HG03025 (cell line): ENCODE measurements around the gene HOXB5.

ENCODE experiments used
- ATAC-seq: cut with Tn5 transposase; IDR thresholded peaks from one replicate; pipeline ENCODE4 v1.9.1; 2021; ENCODE audit warnings: mild to moderate bottlenecking, moderate library complexity; ENCODE audit not compliant: unreplicated experiment, low FRiP score

The HOXB5 gene

GRCh38 chr17:48630009-48630924 is 36.7 kb upstream of the HOXB5 start:
- ATAC-seq, result no peak

DNA sequence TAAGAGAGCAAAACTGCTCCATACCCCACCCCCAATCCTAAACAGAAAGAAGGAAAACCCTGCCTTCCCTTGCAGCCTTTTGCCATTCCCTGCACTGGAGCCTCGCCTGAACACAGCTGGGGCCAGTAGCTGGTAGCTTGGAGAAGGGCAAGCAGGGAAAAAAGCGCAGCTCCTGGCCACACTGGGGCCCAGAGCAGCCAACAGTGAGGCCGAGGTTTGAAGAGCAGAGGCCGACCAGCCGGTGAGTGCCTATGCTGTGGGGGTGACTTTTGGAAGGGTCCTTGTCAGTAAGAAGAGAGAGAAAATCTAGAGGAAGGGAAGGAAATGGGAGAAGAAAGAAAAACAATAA is 35.8 kb upstream of the HOXB5 start:
- no peak for ATAC-seq

GRCh38 chr17:48628649-48629410 is 35.3 kb upstream of the HOXB5 start:
- no peak for ATAC-seq

DNA sequence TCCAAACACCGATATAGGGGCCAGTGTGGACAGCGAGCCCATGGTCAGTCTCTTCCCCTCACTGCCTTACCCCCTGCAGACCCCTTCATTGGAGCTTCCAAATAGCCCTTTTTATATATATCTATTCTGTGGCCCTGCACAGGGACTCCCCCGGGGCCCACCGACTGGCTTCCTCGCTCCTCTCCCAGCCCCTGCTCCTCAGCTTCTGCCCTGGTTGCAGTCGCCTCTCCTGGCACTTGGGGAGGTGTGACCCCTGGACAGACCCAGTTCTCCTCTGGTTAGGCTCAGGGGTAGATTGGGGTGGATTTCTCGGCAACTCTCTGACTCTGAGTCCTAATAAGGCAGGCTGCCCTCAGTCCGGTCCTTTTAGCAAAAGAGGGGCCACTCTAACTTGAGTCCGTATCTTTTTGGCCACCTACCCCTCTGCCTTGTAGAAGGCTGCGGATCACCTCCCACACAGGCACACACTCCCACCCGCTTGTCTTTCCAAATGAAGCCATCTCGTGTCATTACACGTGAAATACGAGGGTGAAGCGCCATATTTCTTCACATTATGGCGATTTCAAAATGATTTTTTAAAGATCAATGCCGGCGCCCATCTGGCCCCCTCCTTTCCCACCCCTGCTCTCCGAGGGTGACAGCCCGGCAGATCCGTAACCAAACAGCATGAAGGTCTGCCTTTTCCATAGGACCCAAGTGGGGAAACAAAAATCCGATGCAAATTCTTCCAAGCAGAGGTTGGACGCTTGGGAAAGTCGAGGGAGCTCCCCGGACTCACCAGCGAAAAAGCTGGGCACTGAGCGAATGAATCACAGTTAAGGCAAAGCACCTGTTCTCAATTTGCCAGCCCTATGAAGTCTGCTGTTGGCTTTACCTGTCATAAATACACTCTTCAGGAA is 34.3 kb upstream of the HOXB5 start:
- ATAC-seq, result no peak

GRCh38 chr17:48627118-48627597 is 33.6 kb upstream of the HOXB5 start:
- ATAC-seq, result no peak

DNA sequence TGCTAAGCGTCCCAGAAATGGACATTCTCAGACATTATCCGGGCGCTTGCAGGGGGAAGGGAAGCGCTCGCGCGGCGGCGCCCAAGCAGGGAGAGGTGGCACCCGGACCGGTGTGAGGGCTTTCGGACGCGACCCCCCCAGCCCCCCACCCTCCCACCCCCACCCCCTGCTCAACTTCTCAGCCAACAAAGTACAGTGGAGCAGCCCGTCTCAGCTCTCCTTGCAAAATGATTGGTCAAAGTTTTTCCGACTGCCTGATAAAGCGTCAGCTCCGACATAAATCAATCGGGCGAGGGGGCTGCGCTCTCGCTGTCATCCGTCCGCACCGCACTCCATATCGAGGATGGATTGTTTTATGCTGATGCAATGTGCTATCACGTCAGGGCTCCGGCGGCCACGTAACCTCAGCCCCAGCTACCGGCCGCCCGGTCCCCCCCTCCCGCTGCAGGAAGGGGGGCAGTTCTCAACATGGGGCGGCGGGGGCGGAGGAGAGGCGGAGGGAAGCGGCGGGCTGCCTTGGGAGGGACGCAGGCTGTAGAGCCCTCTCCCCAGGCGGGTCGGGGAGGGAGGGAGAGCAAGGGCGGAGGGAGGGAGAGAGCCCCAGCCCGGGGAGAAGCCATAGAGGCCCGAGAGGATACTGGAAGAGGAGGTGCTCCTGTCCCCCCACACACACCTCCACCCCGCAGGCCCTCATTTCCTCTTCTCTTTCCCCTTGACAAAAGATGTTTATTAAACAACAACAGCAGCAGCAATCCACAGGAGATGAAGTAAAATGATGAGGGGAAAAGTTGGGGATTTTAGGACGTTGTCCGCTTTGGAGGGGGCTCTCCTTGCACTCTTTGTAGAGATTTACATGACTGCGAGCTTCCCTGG is 32.9 kb upstream of the HOXB5 start, which contains the start of gene HOXB9:
TSS of gene HOXB9 (minus strand) at position 114 of the 873 bp plus-strand sequence. CDS start at position 25, 89 bp downstream.
- ATAC-seq, result no peak

DNA sequence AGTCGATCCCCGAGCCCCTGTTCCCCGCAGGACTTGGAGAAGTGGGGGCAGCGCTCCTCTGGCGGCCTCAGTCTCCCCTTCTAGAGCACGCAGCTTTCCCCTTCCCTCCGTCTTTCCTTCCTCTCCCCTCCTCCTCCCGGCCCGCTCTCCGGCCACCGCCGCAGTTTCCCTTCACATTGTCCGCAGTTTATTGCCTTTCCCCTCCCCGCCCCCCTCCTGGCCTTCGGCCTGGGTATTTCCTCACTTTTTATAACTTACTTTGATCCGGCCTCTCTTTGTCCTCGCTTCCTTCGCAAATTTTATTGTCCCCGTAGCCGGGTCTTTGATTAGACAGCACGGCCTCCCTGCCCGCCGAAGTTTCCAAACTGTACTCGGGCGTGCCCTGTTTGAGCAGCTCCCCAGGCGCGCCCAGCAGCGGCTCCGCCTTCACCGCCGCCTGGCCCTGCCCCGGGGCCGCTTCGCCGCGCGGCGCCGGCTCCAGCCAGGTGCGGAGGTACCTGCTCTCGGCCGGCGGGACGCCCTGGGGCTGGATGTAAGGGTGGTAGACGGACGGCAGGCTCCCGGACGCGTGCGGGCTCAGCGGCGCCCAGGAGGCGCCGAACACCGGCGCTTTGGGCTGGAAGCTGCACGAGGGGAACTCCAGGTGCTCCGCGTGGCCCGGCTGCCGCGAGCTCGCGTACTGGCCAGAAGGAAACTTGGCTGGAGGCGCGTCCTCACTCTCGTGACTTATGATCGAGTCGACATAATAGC is 32.1 kb upstream of the HOXB5 start:
- ATAC-seq, result no peak

DNA sequence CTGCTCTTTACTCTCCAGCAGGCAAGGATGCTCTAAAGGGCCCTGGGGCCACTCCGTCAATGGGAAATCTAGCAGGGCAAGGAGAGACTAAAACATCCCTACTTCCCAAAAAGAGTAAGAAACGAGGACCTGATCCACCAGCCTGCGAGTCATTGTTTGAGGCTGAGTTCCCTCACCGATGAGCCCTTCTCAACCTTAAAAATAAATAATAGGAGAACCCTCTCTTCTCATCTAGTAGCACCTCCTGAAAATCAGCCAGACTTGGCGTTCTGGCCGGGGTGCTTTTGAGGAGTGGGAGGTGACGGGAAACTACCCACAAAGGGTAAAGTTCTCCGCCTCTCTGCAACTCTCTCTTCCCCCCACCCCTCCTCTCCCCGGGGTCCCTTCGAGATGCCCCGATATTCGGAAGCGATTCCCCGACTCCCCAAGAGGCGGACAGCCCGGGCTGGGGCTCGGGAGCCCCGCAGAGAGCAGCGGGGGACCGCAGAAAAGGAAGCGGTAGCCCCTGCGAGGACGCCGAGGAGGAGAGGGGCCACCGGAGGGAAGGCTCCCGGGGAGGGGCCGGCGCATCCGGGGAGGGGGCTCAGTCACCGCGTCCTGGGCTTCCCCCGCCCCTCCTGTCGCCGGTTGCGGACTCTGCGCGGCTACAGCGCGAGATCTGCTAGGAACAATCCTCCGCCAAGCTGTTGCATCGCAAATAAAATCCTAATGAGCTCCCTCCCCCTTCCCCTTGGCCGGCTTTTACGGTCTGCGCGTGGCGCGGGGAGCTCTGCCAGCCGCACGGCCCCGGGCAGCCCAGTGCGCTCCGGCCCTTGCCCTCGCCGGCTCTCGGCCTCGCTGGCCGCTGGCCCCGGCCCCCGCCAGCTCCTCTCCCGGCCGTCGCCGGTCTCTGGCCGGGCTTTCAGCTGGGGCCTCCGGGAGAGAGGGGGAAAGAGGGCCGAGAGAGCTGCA is 31.2 kb upstream of the HOXB5 start:
- ATAC-seq, result no peak

DNA sequence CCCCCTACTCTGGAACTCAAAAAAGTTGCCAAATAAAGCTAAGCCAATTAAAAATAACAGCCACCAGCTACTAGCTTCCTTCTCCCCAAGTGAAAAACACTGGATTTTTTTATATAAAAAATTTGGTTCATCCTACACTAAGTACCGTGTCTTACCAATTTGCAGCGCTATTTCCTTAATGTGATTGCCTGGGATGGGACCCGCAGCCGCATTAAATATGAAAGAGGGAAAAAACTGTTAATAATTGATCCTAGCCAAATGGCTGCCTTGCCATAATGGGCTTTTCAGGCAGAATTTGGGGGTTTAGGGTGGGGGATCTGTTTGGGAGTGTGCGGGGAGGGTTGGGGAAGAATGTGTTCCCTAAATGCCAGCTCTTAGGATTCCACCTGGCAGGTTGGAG is 30.5 kb upstream of the HOXB5 start:
- no peak for ATAC-seq

DNA sequence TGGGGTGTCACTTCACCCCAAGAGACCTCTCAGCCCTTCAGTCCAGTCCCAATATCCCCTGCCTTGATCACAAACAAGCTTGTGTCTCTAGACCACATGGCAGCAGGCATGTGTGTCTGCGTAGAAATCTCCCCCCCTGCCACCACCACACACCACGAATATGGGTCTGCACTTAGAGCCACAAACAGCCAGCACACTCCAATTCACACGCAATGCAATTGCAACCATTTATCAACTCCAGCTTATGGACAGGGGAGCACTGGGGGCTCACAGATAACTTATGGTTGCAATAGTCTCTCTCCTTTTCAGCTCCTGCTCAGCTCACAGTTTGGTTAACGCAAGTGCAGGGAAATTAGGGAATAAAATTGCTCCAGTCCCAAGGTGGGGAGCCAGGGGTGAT is 30.0 kb upstream of the HOXB5 start:
- no peak for ATAC-seq

DNA sequence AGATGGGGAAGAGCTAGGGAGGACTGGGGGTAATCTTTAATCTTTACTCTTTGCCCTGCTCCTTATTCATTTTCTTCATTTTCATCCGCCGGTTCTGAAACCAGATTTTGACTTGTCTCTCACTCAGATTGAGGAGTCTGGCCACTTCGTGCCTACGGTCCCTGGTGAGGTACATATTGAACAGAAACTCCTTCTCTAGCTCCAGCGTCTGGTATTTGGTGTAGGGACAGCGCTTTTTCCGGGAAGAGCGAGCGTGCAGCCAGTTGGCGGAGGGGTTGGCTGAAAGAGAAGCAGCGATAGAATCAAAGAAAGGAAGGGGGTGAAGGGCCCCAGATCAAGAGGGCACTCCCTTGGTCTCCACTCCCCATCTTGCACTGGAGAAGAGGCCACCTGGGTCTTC is 29.3 kb upstream of the HOXB5 start:
- ATAC-seq, result no peak

- ATAC-seq, result no peak
Observed at GRCh38 chr17:48621410-48622392, 28.1 kb upstream of the HOXB5 start.

DNA sequence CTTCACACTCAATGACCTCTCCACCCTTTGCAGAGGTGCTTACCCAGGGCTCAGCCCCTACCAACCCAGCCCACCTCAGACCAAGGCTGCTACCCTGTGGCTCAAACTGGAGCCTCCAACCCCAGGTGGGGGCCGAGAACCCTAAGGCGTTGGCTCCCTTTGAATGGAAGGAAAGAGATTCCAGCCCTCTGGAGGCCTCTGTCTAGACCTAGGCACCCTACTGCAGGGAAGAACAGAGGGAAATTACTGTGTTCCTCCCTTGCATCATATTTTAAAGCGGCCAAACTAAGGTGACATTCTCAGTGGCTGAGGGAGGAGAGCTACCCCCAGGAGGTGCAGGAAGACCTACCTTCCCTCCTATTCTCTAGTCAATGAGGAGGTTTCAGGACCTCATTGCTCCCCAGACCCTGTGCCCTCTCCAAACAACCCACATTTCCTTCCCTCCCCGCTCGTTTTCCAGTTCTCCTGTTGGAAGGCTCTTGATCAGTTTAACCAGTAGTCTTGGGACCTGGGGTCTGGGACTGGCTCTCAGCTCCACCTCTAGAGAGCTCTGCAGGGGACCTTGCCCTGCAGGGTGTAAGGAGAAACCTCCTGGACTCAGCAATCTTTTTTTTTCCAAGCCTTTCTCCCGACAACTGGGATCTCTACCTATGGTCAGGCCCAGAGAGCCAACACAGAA is 27.0 kb upstream of the HOXB5 start:
- ATAC-seq, result no peak

- ATAC-seq, result no peak
Observed at GRCh38 chr17:48619826-48620449, 26.4 kb upstream of the HOXB5 start.

DNA sequence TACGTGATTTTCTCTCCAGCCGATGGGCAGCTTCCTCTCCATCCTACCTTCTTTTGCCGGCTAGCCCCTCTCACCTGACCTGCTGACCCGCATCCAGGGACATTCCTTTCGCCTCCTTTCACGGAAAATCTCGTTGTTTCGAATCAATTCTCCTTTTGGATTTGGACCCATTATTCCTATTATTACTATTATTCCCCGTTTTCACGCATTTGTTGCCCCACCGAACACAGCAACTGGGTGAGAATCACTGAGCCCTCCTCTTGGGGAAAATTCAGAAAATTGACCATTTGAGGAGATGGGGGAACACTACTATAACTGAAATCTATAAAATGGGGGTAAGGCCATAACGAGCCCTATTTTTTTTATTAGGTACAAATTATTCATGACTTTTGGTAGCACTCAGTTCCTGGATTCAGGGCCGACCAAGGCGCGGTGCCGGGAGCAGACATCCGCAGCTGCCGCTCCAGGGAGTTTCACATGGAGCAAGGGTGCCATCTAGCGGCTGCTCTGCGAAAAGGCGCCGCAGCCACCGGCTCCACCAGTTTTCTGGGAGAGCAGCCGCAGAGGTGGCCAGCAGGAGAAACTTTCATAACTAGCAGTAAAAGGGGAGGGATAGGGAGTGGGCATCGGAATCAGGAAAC is 24.8 kb upstream of the HOXB5 start:
- ATAC-seq, result no peak
